NCI-H1092 (cell line): ENCODE measurements around the gene RING1.

Experiments used
- DNase-seq: peaks from one replicate; lab custom pipeline; 2025; lab: John Stamatoyannopoulos, UW

RING1 gene

GRCh38 chr6:33171880-33172687 is 36.2 kb upstream of the RING1 start:
- no peak for DNase-seq

- DNase-seq, result no peak
These were observed 35.4 kb upstream of the RING1 start for GRCh38 chr6:33172688-33173534.

GRCh38 chr6:33173535-33174180 is 34.6 kb upstream of the RING1 start:
- DNase-seq, result no peak

GRCh38 chr6:33174784-33175183 is 33.5 kb upstream of the RING1 start:
- no peak for DNase-seq

GRCh38 chr6:33175436-33176069 is 32.7 kb upstream of the RING1 start:
- no peak for DNase-seq

- DNase-seq, result no peak
These were observed 31.4 kb upstream of the RING1 start for GRCh38 chr6:33176906-33177305.

- no peak for DNase-seq
These were observed 30.5 kb upstream of the RING1 start for GRCh38 chr6:33177552-33178446.

- DNase-seq, result no peak
These were observed 29.4 kb upstream of the RING1 start for GRCh38 chr6:33178755-33179475.

- no peak for DNase-seq
These were observed 27.2 kb upstream of the RING1 start for GRCh38 chr6:33181141-33181540.

GRCh38 chr6:33183071-33183683 is 25.1 kb upstream of the RING1 start:
- DNase-seq, result no peak

- DNase-seq, result no peak
These were observed 23.1 kb upstream of the RING1 start for GRCh38 chr6:33185190-33185589.

- no peak for DNase-seq
These were observed 22.6 kb upstream of the RING1 start for GRCh38 chr6:33185654-33186187.

- DNase-seq, result no peak
These were observed 20.5 kb upstream of the RING1 start for GRCh38 chr6:33187809-33188208.

GRCh38 chr6:33189164-33189563 is 19.1 kb upstream of the RING1 start:
- DNase-seq, result no peak

- no peak for DNase-seq
These were observed 18.5 kb upstream of the RING1 start for GRCh38 chr6:33189625-33190448.

GRCh38 chr6:33190504-33191107 is 17.7 kb upstream of the RING1 start:
- DNase-seq, result no peak

GRCh38 chr6:33191383-33192104 is 16.8 kb upstream of the RING1 start:
- no peak for DNase-seq
